ENCODE measurements around the gene ZAP70. TPM values are rescaled to one million over a fixed set of nuclear protein-coding genes. Genes with fewer than 3 reads are reported as not detected.

ZAP70 gene
- total RNA-seq, 1 experiment from 2014 or later, result not detected

- BruUV-seq (replicated peaks), result no TSS peak
- intact Hi-C loops (cut with micrococcal nuclease; ENCODE audit: unreplicated experiment), result no loop called here
Measured at GRCh38 chr2:97736185-97736584, 22.8 kb downstream of the ZAP70 start.

DNA sequence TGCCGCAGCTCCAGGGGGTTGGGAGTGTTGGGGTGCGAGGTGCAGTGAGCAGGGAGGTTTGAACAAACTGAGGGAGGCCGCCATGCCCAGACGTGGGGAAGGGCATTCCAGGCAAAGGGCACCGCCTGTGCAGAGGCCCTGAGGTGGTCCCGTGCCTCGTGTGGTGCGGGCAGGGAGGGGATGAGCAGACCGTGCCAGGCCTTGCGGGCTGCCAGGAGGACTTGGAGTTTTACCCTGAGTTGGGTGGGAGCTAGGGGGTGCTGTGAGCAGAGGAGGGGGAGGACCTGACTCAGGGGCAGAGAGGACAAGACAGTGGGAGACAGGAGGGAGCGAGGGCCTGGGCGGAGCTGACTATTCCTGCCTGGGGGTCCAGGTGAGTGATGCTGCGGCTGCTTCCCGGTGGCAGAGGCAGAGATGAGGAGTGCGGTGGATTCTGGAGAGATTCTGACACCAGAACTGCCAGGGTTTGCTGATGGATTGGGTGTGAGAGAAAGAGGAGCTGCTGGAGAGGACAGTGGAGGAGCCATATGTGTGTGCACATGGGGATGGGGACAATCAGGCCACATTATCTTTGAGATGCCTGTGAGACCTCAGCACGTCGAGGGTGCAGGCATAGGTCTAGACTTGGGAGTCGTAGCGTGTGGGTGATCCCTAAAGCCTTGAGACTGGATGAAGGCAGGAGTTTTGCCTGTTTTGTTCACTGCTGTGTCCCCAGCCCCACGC is 23.4 kb downstream of the ZAP70 start:
- no peak for DNase-seq
- Histone ChIP-seq H2AFZ (no peak overlapping the region), H3K4me2 (no peak overlapping the region), H3K4me3 (no peak overlapping the region), H3K9me2 (ENCODE audit: insufficient read depth) (no peaks in the 10 kb centered on the region), H3F3A (ENCODE audit: insufficient read depth, low read depth) (no peaks in the 10 kb centered on the region), H3K4me1 (replicated peaks; ENCODE audit: insufficient read depth) (no peaks in the 10 kb centered on the region), H3K9me3 (ENCODE audit: insufficient read depth, low read depth) (no peaks in the 10 kb centered on the region), H3K79me2 (ENCODE audit: low read depth) (no peaks in the 10 kb centered on the region), H3K36me3 (ENCODE audit: low read depth) (no peaks in the 10 kb centered on the region), H4K20me1 (ENCODE audit: insufficient read depth) (no peaks in the 10 kb centered on the region), H3K27me3 (ENCODE audit: insufficient read depth, low read depth) (peaks cover 18% of the 10 kb centered on the region), H3K27ac (no peak overlapping the region)
- no TSS peak for BruUV-seq (replicated peaks)
- no peak for TF ChIP-seq CTCF (conservative IDR thresholded peaks at IDR 0.05)
- no peak for TF ChIP-seq EZH2 (IDR thresholded peaks at IDR 0.05; ENCODE audit: low read depth)
- intact Hi-C loops (cut with micrococcal nuclease; ENCODE audit: unreplicated experiment), result no loop called here
- CTCF ChIA-PET, result no interaction called here
- POLR2A ChIA-PET (ENCODE audit: unreplicated experiment), result no interaction called here

More at GRCh38 chr2:97736185-97736584, 22.8 kb downstream of the ZAP70 start:
- no peak overlapping the region for H3K4me2 ChIP-seq
- H3K27me3 ChIP-seq (ENCODE audit: insufficient read depth, low read depth), result peaks cover 18% of the 10 kb centered on the region
- no peaks in the 10 kb centered on the region for H3F3A ChIP-seq (ENCODE audit: insufficient read depth, low read depth)
- TF ChIP-seq EZH2 (IDR thresholded peaks at IDR 0.05; ENCODE audit: low read depth) (no peak), CTCF (conservative IDR thresholded peaks at IDR 0.05) (no peak)
- ChIA-PET CTCF (no interaction called here), POLR2A (ENCODE audit: unreplicated experiment) (interaction anchor here (0.5 kb wide), 1 partner anchor 851 kb away, joined by 3 read pairs; no protein-coding TSS in a partner anchor)
- DNase-seq, result no peak
- no peak overlapping the region for H2AFZ ChIP-seq
- no peaks in the 10 kb centered on the region for H3K9me2 ChIP-seq (ENCODE audit: insufficient read depth)
- no peak overlapping the region for H3K4me3 ChIP-seq
- no peak overlapping the region for H3K27ac ChIP-seq
- no peaks in the 10 kb centered on the region for H3K9me3 ChIP-seq (ENCODE audit: insufficient read depth, low read depth)
- H3K4me1 ChIP-seq (replicated peaks; ENCODE audit: insufficient read depth), result no peaks in the 10 kb centered on the region
- no peaks in the 10 kb centered on the region for H3K79me2 ChIP-seq (ENCODE audit: low read depth)
- no peaks in the 10 kb centered on the region for H4K20me1 ChIP-seq (ENCODE audit: insufficient read depth)
- H3K36me3 ChIP-seq (ENCODE audit: low read depth), result no peaks in the 10 kb centered on the region

DNA sequence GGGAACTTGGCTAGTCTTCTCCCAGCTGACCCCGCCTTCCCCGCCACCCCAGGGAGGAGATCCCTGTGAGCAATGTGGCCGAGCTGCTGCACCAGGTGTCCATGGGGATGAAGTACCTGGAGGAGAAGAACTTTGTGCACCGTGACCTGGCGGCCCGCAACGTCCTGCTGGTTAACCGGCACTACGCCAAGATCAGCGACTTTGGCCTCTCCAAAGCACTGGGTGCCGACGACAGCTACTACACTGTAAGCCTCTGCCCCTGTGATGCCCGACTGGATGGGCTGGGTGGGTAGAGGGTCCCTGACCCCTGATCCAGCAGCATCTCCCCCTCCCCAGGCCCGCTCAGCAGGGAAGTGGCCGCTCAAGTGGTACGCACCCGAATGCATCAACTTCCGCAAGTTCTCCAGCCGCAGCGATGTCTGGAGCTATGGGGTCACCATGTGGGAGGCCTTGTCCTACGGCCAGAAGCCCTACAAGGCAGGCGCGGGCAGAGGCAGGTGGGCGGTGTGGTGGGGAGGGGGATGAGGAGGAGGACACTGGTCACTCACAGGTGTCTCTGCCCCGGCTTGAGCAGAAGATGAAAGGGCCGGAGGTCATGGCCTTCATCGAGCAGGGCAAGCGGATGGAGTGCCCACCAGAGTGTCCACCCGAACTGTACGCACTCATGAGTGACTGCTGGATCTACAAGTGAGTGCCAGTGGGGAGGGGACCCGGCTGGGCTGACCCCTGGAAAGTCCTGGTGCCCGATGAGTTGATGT is 24.2 kb downstream of the ZAP70 start:
- ChIA-PET CTCF (no interaction called here), POLR2A (ENCODE audit: unreplicated experiment) (no interaction called here)
- no peak overlapping the region for H3K27ac ChIP-seq
- H3K4me3 ChIP-seq, result no peak overlapping the region
- H2AFZ ChIP-seq, result no peak overlapping the region
- peaks cover 6% of the 10 kb centered on the region for H3K4me1 ChIP-seq (replicated peaks; ENCODE audit: insufficient read depth)
- H3F3A ChIP-seq (ENCODE audit: insufficient read depth, low read depth), result no peaks in the 10 kb centered on the region
- no TSS peak for BruUV-seq (replicated peaks)
- peaks cover 18% of the 10 kb centered on the region for H3K27me3 ChIP-seq (ENCODE audit: insufficient read depth, low read depth)
- intact Hi-C loops (cut with micrococcal nuclease; ENCODE audit: unreplicated experiment), result no loop called here
- no peaks in the 10 kb centered on the region for H3K36me3 ChIP-seq (ENCODE audit: low read depth)
- no peak overlapping the region for H3K4me2 ChIP-seq
- DNase-seq, result no peak
- H3K9me2 ChIP-seq (ENCODE audit: insufficient read depth), result no peaks in the 10 kb centered on the region
- no peak for TF ChIP-seq EZH2 (IDR thresholded peaks at IDR 0.05; ENCODE audit: low read depth)
- no peak for TF ChIP-seq CTCF (conservative IDR thresholded peaks at IDR 0.05)
- no peaks in the 10 kb centered on the region for H4K20me1 ChIP-seq (ENCODE audit: insufficient read depth)
- no peaks in the 10 kb centered on the region for H3K9me3 ChIP-seq (ENCODE audit: insufficient read depth, low read depth)
- no peaks in the 10 kb centered on the region for H3K79me2 ChIP-seq (ENCODE audit: low read depth)
